NCI-H1105 treated with DMSO at 0.1 percent for 48 hours (cell line): ENCODE data around the gene KIF27.
"Not testable (repeated sequence)": the region's sequence is repeated elsewhere in the genome, so short reads cannot be mapped to it uniquely, and the experiment has no call there.

Experiments used
- DNase-seq: peaks from one replicate; lab custom pipeline; 2025; lab: John Stamatoyannopoulos, UW

KIF27 gene

DNA sequence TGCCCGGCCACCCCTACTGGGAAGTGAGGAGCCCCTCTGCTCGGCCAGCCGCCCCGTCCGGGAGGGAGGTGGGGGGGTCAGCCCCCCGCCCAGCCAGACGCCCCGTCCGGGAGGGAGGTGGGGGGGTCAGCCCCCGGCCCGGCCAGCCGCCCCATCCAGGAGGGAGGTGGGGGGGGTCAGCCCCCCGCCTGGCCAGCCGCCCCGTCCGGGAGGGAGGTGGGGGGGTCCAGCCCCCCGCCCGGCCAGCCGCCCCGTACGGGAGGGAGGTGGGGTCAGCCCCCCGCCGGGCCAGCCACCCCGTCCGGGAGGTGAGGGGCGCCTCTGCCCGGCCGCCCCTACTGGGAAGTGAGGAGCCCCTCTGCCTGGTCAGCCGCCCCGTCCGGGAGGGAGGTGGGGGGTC is 116.8 kb downstream of the KIF27 start:
- DNase-seq, result not testable (repeated sequence)

DNA sequence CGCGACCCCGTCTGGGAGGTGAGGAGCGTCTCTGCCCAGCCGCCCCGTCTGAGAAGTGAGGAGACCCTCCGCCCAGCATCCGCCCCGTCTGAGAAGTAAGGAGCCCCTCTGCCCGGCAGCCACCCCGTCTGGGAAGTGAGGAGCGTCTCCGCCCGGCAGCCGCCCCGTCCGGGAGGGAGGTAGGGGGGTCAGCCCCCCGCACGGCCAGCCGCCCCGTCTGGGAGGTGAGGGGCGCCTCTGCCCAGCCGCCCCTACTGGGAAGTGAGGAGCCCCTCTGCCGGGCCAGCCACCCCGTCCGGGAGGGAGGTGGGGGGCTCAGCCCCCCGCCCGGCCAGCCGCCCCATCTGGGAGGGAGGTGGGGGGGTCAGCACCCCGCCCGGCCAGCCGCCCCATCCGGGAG is 117.3 kb downstream of the KIF27 start:
- not testable (repeated sequence) for DNase-seq

DNA sequence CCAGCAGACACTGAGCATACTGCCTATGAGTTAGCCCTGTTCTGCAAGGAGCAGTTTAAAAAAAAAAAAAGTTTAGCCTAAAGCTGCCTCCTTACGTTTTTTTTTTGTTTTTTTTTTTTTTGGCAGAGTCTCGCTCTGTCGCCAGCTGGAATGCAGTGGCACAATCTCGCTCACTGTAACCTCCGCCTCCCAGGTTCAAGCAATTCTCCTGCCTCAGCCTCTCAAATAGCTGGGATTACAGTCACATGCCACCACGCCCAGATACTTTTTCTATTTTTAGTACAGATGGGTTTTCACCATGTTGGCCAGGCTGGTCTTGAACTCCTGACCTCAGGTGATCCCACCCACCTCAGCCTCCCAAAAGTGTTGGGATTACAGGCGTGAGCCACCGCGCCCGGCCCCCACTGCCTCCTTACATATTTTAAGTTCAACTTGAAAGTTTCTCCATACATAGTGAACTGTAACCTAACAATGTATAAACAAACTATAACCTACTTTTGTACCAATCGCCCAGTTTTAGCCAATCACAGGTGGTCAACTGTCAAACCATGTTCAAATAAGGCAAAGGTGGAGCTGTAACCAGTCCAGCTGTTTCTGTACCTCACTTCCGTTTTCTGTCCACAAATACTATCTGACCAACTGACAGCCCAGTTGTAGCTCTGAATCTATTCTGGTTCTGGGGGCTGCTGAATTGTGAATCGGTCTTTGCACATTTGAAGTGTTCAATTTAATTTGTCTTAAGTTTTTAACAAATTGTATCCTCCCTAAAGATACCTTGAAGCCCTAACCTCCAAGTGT is 120.8 kb downstream of the KIF27 start:
- DNase-seq, result no peak

DNA sequence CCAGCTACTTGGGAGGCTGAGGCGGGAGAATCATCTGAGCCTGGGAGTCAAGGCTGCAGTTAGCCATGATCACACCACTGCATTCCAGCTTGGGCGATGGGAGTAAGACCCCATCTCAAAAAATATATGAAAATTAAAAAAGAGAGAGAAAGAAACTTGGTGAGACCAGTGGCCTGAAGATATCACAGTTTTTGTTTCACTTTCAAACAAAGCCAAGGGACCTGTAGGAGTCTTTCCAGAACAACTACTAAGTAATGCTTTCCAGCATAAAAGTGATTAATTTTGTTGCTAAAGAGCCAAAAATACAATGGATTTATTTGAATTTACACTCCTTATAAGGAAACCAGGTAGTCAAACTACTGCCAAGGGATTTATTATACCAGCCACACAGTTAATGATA is 127.2 kb downstream of the KIF27 start:
- DNase-seq, result no peak

DNA sequence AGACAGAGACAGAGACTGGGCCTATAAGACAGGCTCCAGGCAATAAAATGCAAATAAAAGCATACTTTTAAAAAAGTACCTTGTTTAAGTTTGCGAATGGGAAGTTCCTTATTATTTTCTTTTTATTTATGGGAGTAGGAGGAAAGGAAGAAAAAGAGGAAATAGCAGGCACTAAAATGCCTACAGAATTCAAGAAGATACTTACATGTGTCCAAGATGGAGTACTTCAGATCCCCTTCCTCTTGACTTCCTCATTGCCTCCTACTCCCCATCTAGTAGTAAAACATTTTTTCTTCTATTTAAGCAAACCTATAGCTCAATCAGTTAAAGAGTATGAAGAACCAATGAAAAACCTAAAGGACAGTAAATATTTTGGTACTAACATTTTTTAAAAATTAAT is 128.5 kb downstream of the KIF27 start:
- DNase-seq, result no peak
